B cell (primary cell): Measurements from ENCODE around the gene SH3TC1. TPM values are rescaled to one million over a fixed set of nuclear protein-coding genes. Genes with fewer than 3 reads are reported as not detected.

Experiments
- ATAC-seq: fragments of 200-7000 bp; cut with Tn5 transposase; one replicate; pipeline ENCODE4 v1.10.0; 2021; ENCODE audit warnings: low read depth, mild to moderate bottlenecking, moderate number of reproducible peaks, moderate library complexity
- CTCF ChIA-PET: fragments of 350-600 bp; sonication (Branson Sonifier 250); formaldehyde crosslinking; loops from one replicate; lab custom pipeline; 2021; ENCODE audit warnings: antibody characterized with exemption, inconsistent platforms; lab: Charles Lee
- POLR2A ChIA-PET: fragments of 350-600 bp; sonication (Branson Sonifier 250); formaldehyde crosslinking; loops from one replicate; lab custom pipeline; 2021; ENCODE audit warnings: antibody characterized with exemption; lab: Charles Lee
- DNase-seq: peaks from one replicate; pipeline ENCODE4 v3.0.0; 2013
- H2AFZ ChIP-seq: 2 replicates; pipeline ENCODE4 v1.6.1; 2012; ENCODE audit warnings: mild to moderate bottlenecking, low read depth, low read length; ENCODE audit not compliant: insufficient read depth, poor library complexity, severe bottlenecking
- H3K27ac ChIP-seq, 2 donors: 1 replicate in 1 of 2; 2 replicates in 1 of 2; pipeline ENCODE4 v1.5.1; 2012 to 2013; ENCODE audit warnings: low read length in 2 of 2, mild to moderate bottlenecking in 2 of 2, moderate library complexity in 1 of 2
- H3K27me3 ChIP-seq, 4 experiments: fragments of 200-600 bp in 1 of 4; sonication (generic) in 1 of 4; replicated peaks in 1 of 4; 1 replicate in 2 of 4; 2 replicates in 2 of 4; pipeline versions ENCODE4 v1.6.1 to v1.7.0; 2013 to 2016; ENCODE audit warnings: low read length in 3 of 4, mild to moderate bottlenecking in 2 of 4, mixed read lengths in 1 of 4, moderate library complexity in 1 of 4; ENCODE audit not compliant: insufficient read depth in 4 of 4, control insufficient read depth in 3 of 4; ENCODE audit errors: control extremely low read depth in 1 of 4
- H3K36me3 ChIP-seq, 2 experiments: replicated peaks in 1 of 2; 1 replicate in 1 of 2; 2 replicates in 1 of 2; pipeline versions ENCODE4 v1.6.1 to v1.7.1; 2013; ENCODE audit warnings: low read length in 1 of 2; ENCODE audit not compliant: insufficient read depth in 2 of 2, control insufficient read depth in 1 of 2; ENCODE audit errors: control extremely low read depth in 1 of 2, extremely low read depth in 1 of 2
- H3K4me1 ChIP-seq, 2 donors: fragments of 200-600 bp in 1 of 2; sonication (generic) in 1 of 2; 1 replicate in 1 of 2; 2 replicates in 1 of 2; pipeline versions ENCODE4 v1.5.1 to v1.6.1; 2013 to 2017; ENCODE audit warnings: low read length in 2 of 2; ENCODE audit not compliant: control insufficient read depth in 2 of 2, insufficient read depth in 2 of 2
- H3K4me2 ChIP-seq: replicated peaks from 2 replicates; pipeline ENCODE3; 2012; ENCODE audit warnings: mild to moderate bottlenecking, low read depth, low read length; ENCODE audit not compliant: poor library complexity, severe bottlenecking
- H3K4me3 ChIP-seq, 5 experiments: fragments of 200-600 bp in 1 of 5; sonication (generic) in 1 of 5; 1 replicate in 3 of 5; 2 replicates in 2 of 5; pipeline versions ENCODE4 v1.5.1 to v1.7.0; 2011 to 2016; ENCODE audit warnings: low read length in 4 of 5, mild to moderate bottlenecking in 4 of 5, low read depth in 2 of 5, control low read depth in 1 of 5, moderate library complexity in 1 of 5; ENCODE audit not compliant: insufficient read depth in 1 of 5; ENCODE audit errors: control extremely low read depth in 1 of 5, extremely low read depth in 1 of 5
- H3K79me2 ChIP-seq: fragments of 200-600 bp; sonication (generic); one replicate; pipeline ENCODE4 v1.6.0; 2016; ENCODE audit warnings: low read length; ENCODE audit not compliant: control insufficient read depth, insufficient read depth
- H3K9ac ChIP-seq: fragments of 200-600 bp; sonication (generic); 2 replicates; pipeline ENCODE4 v1.6.1; 2017; ENCODE audit warnings: mild to moderate bottlenecking, low read length, moderate library complexity
- H3K9me3 ChIP-seq, 3 donors: one replicate each; pipeline versions ENCODE4 v1.6.1 to v1.7.1; 2013; ENCODE audit warnings: low read length in 2 of 3; ENCODE audit not compliant: control insufficient read depth in 2 of 3, insufficient read depth in 1 of 3; ENCODE audit errors: control extremely low read depth in 1 of 3
- H4K20me1 ChIP-seq: 2 replicates; pipeline ENCODE4 v1.6.0; 2012; ENCODE audit warnings: mild to moderate bottlenecking, low read length; ENCODE audit not compliant: insufficient read depth, control insufficient read depth, poor library complexity, severe bottlenecking
- H3K27ac Mint-ChIP-seq: one replicate; pipeline ENCODE4 v1.8.0; 2021; ENCODE audit warnings: mixed read lengths
- H3K27me3 Mint-ChIP-seq: one replicate; pipeline ENCODE4 v1.8.0; 2021; ENCODE audit warnings: mixed read lengths
- H3K4me1 Mint-ChIP-seq: one replicate; pipeline ENCODE4 v1.8.0; 2021; ENCODE audit warnings: mixed read lengths
- H3K4me3 Mint-ChIP-seq: one replicate; pipeline ENCODE4 v1.8.0; 2021; ENCODE audit warnings: mixed read lengths
- H3K9me3 Mint-ChIP-seq: one replicate; pipeline ENCODE4 v1.8.0; 2022; ENCODE audit warnings: mixed read lengths; ENCODE audit not compliant: insufficient read depth
- EZH2 ChIP-seq: IDR thresholded peaks from 2 replicates; pipeline ENCODE4 v1.6.1; 2012; ENCODE audit warnings: borderline replicate concordance, low read depth, mild to moderate bottlenecking, moderate library complexity, low read length; ENCODE audit not compliant: insufficient read depth, poor library complexity, severe bottlenecking
- WGBS: methylation state at CpG from one replicate; pipeline ENCODE4 v1.1.5; 2013; ENCODE audit warnings: missing lambda C conversion rate; ENCODE audit not compliant: insufficient coverage; 5-methylcytosine and 5-hydroxymethylcytosine counted together
- intact Hi-C: fragments of 100-400 bp; cut with micrococcal nuclease; formaldehyde crosslinking; loops from one replicate; pipeline ENCODE4 v1.10.0; 2022
- polyA plus RNA-seq: library from polyadenylated mRNA; depleted of rRNA; stranded (reverse); fragments of >200 nt; gene quantifications from 2 replicates; pipeline ENCODE4 v1.2.3, GENCODE V29; 2012
- total RNA-seq, 2 donors: library from RNA; stranded (reverse); fragments of 120-200 nt in 1 of 2; gene quantifications; 1 replicate in 1 of 2; 2 replicates in 1 of 2; pipeline versions ENCODE4 v1.2.3 to v1.2.4, GENCODE V29; 2013 to 2022
- TF ChIP-seq, protein P1 (sequence below): fragments of 200-600 bp; IDR thresholded peaks from one replicate; pipeline ENCODE4 v1.8.0; 2022; ENCODE audit warnings: antibody characterized with exemption, mild to moderate bottlenecking

SH3TC1 gene
- total and polyA plus RNA-seq, 2 donors (not counting 1 experiment from before 2014, with no cell fraction given): 63.8 to 388 TPM

DNA sequence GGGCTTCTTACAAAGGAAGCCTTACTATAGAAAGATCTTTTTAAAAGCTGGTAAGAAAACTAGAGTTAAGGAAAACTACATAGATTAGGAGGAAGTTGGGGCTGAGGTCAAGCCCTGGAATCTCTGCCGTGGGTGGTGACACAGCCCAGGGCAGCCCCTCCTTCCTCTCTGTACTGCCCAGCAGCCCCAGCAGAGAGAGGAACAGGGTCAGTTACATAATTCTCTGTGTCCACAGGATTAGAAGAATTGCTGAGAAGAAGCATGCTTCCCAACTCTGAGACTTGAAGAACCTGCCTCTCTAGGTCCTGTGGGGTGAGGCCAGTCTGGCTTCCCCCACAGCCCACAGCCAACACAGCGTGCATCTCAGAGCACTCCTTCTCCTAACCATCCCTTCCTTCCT is 31.3 kb upstream of the SH3TC1 start:
- H3K4me1 Mint-ChIP-seq: peaks cover 52% of the 10 kb centered on the region
- Histone ChIP-seq H3K27ac (no peak overlapping the region), H3K36me3 (no peaks in the 10 kb centered on the region), H4K20me1 (no peaks in the 10 kb centered on the region), H3K9me3 (peaks cover 0 to 48% (median 12%) of the 10 kb centered on the region in 3 donors), H3K27me3 (peaks cover 0 to 2% (median 0%) of the 10 kb centered on the region in 4 experiments), H3K4me1 (peaks cover 22 to 33% of the 10 kb centered on the region in 2 donors), H3K4me3 (no peak overlapping the region), H3K79me2 (no peaks in the 10 kb centered on the region), H3K9ac (no peak overlapping the region), H3K4me2 (no peak overlapping the region), H2AFZ (no peak overlapping the region)
- intact Hi-C loops: no loop called here
- no CpG with 5 or more reads among the region's 2 CpGs for WGBS
- ChIA-PET CTCF (interaction anchor here (1.4 to 2.8 kb wide), 4 partner anchors 9 to 179 kb away, joined by 5 to 12 read pairs (median 5); no protein-coding TSS in a partner anchor), POLR2A (no interaction called here)
- DNase-seq: no peak
- no peak for ATAC-seq
- no peak for TF ChIP-seq EZH2
- TF ChIP-seq, protein P1, sequence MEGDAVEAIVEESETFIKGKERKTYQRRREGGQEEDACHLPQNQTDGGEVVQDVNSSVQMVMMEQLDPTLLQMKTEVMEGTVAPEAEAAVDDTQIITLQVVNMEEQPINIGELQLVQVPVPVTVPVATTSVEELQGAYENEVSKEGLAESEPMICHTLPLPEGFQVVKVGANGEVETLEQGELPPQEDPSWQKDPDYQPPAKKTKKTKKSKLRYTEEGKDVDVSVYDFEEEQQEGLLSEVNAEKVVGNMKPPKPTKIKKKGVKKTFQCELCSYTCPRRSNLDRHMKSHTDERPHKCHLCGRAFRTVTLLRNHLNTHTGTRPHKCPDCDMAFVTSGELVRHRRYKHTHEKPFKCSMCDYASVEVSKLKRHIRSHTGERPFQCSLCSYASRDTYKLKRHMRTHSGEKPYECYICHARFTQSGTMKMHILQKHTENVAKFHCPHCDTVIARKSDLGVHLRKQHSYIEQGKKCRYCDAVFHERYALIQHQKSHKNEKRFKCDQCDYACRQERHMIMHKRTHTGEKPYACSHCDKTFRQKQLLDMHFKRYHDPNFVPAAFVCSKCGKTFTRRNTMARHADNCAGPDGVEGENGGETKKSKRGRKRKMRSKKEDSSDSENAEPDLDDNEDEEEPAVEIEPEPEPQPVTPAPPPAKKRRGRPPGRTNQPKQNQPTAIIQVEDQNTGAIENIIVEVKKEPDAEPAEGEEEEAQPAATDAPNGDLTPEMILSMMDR: no peak
- peak overlapping the region; percentile 78 for H3K27ac Mint-ChIP-seq
- H3K27me3 Mint-ChIP-seq: no peaks in the 10 kb centered on the region
- H3K9me3 Mint-ChIP-seq: peaks cover 4% of the 10 kb centered on the region
- H3K4me3 Mint-ChIP-seq: no peak overlapping the region

DNA sequence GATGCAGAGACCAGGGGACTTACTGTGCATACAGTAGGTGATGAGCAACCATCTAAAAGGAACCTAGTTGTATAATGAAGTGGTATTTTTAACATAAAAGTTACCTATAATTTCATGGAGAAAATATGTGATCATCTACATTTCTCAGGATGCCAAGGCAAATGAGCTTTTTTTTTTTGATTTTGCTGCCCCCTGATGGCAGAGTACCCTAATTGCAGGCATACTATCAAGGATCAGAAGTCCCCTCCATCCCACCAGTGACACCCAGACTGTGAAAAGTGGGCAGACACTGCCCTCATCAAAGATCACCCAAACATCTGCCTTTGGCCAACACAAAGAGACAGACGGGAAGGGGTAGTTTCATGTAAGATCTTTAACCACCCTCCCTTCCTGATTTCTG is 30.9 kb upstream of the SH3TC1 start:
- intact Hi-C loops: no loop called here
- H3K4me1 ChIP-seq: peaks cover 18 to 33% of the 10 kb centered on the region in 2 donors
- Mint-ChIP-seq H3K4me1 (peaks cover 48% of the 10 kb centered on the region), H3K9me3 (peaks cover 4% of the 10 kb centered on the region), H3K27ac (peak overlapping the region; percentile 20), H3K4me3 (no peak overlapping the region), H3K27me3 (no peaks in the 10 kb centered on the region)
- H3K27ac ChIP-seq: no peak overlapping the region
- peaks cover 0 to 45% (median 12%) of the 10 kb centered on the region in 3 donors for H3K9me3 ChIP-seq
- DNase-seq (no peak), ATAC-seq (no peak)
- no peaks in the 10 kb centered on the region for H4K20me1 ChIP-seq
- no peaks in the 10 kb centered on the region for H3K79me2 ChIP-seq
- no peak overlapping the region for H3K4me3 ChIP-seq
- CTCF ChIA-PET: interaction anchor here (1.4 to 2.8 kb wide), 4 partner anchors 8 to 180 kb away, joined by 5 to 12 read pairs (median 5); no protein-coding TSS in a partner anchor
- WGBS: no CpG with 5 or more reads among the region's 1 CpG
- H3K4me2 ChIP-seq: no peak overlapping the region
- H3K27me3 ChIP-seq: no peaks in the 10 kb centered on the region
- H2AFZ ChIP-seq: no peak overlapping the region
- no peak overlapping the region for H3K9ac ChIP-seq
- TF ChIP-seq, protein P1: peak; percentile 56
- TF ChIP-seq EZH2: no peak
- POLR2A ChIA-PET: no interaction called here
- no peaks in the 10 kb centered on the region for H3K36me3 ChIP-seq
